NCI-H1092 treated with DMSO at 0.1 percent for 48 hours (cell line): ENCODE results near the gene CAMK2D.
"Not testable (repeated sequence)": the region's sequence is repeated elsewhere in the genome, so short reads cannot be mapped to it uniquely, and the experiment has no call there.

ENCODE experiments used
- DNase-seq: peaks from one replicate; lab custom pipeline; 2025; lab: John Stamatoyannopoulos, UW

The CAMK2D gene

DNA sequence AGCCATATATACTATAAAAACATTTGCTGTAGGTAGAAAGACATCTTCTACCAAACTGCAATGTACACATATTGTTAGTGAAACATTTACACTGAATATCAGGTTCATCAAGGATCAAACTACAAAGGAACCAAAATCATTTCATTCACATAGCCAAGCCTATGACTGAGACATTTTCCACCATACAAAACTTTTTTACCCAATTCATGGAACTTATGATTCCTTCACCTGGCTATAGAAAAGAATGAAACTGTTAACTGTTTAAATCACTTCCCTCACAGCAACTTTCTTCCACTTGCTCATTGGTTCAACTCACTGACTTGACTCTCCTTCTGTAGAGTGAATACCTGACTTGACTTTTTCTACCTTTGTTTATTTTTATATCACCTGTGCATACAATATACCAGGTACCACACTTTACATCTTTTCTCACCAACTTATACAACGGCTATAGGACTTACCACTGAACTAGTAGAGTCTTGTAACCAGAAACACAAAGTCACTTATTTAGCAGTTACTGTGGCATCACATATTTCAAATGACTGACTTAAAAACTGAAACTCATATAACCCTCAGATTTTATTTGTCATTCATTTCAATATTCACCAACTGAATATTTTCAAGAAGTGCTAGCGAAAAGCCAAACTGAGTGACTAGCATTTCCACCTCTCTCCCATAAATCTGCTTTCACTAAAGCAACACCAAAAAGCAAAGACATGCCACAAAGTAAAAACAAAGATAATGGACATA lies 30.9 kb downstream of the CAMK2D start:
- DNase-seq, result no peak

DNA sequence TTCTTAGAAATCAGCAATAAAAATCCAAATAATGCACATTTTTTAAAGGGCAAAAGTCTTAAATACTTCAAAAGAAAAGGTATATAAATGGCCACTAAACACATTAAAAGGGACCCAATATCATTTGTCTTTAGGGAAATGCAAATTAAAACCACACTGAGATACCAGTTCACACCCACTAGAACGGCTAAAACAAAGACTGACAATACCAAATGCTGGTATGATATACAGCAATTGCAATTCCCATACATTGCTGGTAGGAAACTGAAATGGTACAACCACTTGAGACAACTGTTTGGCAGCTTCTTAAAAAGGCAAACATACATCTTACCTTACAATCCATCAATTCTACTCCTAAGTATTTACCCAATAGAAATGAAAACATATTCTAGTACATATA lies 33.7 kb downstream of the CAMK2D start:
- no peak for DNase-seq

DNA sequence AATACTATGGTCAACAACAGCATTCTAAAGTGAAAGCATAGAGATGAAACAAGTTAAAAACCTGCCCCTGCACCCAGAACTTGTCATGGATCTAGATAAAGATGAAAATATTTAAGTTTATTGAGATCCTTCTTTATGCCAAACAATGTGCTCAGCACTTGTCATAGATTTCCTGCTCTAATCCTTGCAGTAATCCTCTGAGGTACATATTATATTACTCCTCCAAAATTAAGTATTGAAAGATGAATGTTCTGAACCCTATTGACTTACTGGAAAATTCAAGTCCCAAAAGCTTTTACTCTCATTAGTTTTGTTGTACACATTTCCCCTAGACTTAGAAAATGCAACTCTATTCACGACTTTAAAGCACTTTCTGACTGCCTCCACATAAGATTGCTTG lies 35.6 kb downstream of the CAMK2D start:
- DNase-seq, result no peak

DNA sequence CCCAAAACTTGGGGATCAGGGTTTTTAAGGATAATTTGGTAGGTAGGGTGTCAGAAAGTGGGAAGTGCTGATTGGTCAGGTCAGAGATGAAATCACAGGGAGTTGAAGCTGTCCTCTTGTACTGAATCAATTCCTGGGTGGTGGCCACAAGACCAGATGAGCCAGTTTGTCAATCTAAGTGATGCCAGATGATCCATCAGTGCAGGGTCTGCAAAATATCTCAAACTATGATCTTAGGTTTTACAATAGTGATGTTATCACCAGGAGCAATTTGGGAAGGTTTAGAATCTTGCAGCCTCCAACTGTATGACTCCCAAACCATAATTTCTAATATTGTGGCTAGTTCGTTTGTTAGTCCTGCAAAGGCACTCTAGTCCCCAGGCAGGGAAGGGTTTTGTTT lies 43.3 kb downstream of the CAMK2D start:
- no peak for DNase-seq

DNA sequence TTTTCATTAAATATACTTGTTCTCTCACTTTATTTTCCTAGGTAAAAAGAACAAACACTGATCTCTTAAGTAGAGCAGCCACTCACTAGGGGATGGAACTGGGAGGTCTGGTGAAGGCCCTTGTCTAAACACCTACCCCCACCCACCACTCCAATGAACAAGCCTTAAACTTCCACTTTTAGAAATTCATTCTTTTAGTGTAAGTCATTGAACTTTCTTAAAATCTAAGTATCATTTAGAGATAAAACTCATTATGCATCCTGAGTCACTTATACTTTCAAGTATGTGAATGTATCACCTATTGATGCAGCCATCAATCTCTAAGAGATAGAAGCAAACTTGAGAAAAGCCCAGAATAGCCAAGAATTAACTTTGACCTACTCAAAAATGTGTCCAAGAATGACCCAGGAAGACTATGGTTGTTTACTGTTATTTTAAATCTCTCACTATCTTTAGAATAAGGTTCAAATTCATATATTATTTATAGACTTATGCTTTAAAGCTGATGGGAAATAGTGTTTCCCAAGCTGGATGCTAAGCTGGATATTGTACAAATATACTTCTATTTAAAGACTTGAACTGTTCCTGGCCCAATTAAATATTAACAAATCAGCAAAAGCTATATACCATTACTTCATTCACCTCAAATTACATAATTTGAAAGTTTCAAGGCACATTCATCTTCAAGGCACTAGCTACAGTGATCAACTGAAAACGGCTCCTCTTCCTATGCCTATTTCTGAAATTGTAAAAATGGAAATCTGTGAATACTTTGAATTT lies 49.5 kb downstream of the CAMK2D start:
- no peak for DNase-seq

DNA sequence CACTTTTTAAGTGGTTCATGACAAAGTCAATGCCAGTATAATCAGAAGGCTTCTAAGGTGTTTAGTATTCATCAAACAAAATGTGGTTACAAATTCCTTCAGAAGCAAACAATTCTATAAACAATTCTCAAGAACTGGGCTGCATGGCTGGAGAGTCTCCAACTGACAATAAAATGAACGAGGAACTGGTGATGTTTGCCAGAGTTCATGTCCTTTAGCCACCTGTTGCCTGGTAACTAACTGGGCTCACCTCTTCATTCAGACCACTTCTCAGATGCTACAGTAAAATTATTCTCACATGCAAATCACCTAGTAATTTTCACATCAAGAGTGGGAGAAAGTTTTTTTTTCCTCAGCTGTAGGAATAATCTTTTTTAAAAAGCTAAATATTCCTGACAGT lies 53.3 kb downstream of the CAMK2D start:
- peak; percentile 30 for DNase-seq

DNA sequence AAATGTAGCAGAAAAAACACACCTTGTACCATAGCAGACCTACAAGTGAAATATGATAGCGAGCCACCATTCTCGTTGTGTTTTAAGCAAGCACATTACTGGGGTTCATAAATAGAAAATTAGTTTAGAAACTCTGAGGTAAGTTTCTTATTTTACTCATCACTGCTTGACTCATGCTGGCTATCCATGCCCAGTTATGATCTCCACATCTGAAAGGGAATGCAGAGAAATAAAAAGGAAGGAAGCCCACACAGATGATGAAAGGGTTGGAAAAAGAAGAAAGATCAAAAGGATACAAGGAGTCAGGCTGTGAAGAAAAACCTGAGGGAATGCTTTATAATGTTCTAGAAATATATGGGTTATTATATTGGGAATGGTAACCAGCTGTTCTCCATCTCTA lies 54.5 kb downstream of the CAMK2D start:
- DNase-seq, result no peak

DNA sequence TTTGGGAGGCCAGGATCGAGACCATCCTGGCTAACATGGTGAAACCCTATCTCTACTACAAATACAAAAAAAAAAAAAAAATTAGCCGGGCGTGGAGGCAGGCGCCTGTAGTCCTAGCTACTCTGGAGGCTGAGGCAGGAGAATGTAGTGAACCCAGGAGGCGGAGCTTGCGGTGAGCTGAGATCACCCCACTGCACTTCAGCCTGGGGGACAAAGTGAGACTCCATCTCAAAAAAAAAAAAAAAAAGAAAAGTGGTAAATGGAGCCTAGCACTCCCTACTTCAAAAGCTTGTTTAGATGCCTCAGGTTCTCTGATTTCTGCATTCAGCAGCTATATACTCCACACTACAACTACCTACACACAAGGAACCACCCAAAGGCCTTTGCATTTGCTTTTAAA lies 56.4 kb downstream of the CAMK2D start:
- DNase-seq, result not testable (repeated sequence)

DNA sequence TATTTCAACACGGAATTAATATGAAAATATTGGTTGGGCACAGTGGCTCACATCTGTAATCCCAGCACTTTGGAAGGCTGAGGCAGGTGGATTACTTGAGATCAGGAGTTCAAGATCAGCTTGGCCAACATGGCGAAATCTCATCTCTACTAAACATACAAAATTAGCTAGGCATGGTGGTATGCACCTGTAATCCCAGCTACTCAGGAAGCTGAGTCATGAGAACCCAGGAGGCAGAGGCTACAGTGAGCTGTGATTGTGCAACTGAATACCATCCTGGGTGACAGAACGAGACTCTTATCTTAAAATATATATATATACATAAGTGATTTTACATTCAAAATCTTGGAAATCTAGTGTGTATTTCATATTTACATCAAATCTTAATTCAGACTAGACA lies 58.9 kb downstream of the CAMK2D start:
- DNase-seq, result not testable (repeated sequence)

DNA sequence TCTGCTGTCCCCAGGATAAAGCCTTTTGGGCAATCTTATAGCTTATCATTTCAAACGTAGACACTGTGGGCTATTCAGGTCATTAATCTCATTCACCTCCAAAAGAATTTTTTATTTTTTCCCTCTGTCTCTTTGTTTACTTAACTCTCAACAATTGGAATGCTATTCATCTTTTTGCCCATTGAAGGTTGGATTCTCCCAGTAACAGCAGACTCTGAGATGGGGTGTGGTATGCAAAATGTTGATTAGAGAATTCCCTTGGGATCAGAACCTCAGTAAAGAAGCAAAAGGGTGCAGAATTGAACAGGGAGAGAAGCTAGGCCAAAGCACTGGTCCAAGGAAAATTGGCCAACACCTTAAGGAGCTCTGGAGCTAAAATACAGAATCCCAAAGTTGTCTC lies 60.4 kb downstream of the CAMK2D start:
- DNase-seq, result no peak

DNA sequence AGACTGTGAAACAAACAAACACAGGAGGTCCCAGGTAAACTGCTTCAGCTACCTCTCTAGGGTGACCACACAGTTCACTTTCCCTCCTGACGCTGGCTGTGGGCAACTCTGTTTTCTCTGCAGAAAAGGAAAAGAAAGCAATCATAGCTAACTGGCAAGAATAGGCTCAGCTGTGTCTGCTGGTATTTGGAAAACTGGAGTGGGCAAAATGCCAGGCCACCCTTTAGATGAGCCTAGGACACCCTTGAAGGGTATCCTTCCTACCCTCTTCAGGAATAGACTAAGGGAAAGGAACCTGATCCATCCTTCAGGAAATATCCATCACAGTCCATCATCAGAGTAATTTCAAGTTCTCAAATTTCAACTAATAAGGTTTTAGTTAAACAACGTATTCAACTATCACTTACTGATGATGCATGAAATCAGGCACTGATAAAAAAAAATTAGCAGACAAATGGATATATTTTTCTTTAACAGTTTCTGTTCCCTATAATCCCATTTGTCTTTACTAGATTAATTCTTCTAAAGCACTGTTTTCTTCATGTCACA lies 60.9 kb downstream of the CAMK2D start:
- no peak for DNase-seq

DNA sequence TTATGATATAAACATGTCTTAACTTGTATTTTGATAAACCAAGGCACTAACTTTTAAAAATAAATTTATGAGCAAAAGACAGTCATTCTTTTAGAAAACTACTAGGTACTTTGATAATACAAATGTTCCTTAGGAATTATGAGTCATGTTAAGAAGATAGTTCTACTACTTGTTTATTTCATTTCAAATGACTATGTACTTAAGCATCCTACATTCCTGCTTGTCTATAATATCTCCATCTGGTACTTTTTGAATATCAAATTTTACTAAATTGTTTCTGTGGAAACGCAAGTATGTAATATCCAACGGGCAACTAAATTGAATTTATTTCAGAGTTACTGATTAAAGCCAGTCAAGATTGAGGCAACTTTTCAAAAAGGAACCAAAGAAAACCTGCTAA lies 61.8 kb downstream of the CAMK2D start:
- DNase-seq, result no peak

DNA sequence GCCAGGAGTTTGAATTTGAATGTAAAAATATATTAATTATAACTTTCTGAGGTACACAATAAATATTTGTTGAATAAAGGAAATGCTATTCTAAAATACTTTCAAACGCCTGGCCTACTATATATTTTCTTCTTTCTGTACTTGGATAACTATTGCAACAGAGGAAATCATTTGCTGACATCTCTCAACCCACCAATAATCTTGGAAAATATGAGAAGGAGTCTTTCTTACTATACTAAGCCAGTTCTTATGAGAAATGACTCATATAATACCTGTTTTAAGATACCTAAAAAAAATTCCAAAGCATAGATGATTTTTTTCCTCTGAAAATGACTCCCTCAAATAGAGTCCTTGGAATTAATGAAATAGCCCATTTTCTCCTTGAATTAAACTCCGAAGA lies 64.1 kb downstream of the CAMK2D start:
- DNase-seq, result no peak

DNA sequence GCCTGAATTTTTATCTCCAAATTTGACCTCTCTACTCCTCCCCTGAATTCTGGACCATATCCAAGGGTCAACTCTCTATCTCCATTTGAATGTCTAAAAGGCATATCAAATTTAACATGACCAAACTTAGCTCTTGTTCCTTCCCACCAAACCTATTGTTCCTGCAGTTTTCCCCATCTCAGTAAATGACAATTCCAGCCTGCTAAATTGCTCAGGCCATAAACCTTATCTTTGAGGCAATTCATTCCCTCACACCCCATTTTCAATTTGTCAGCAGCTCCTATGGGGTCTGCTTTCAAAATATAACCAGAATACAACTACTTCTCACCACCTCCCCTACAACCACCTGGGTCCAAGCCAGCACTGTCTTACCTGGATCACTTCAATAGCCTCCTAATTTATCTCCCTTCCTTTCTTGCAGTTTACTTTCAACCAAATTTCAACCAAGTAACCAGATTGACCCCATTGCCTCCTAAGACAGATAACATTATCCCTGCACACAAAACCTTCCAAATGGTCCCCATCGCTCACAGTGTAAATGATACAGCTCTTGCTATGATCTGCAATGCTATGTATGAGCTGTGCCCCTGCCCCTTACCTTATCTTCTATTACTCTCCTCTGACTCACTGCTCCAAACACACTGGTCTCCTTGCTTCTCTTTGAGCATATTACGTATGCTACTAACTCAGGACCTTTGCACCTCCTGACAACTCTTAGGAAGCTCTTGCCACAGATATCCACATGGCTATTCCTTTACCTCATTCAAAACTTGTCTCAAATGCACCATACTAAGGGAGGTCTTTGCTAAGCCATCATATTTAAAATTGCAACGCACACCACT lies 66.0 kb downstream of the CAMK2D start:
- DNase-seq, result no peak

DNA sequence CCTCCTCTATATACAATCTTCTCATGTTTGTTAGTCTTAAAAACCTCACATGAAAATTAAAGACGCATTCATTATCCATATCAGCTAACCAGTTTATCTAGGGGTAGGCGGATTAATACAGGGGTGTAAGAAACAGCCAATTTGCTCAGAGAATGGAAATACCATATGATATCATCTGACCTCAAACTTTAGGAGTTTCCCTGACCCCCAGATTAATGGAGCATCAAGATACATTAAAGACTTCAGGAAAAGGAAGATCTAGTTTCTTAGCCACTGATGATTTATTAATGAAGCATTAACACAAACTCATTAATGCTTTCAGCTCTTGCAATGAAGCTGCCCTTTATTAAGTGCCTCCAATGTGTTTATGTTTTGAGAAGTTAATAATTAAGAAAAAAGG lies 67.5 kb downstream of the CAMK2D start:
- no peak for DNase-seq

DNA sequence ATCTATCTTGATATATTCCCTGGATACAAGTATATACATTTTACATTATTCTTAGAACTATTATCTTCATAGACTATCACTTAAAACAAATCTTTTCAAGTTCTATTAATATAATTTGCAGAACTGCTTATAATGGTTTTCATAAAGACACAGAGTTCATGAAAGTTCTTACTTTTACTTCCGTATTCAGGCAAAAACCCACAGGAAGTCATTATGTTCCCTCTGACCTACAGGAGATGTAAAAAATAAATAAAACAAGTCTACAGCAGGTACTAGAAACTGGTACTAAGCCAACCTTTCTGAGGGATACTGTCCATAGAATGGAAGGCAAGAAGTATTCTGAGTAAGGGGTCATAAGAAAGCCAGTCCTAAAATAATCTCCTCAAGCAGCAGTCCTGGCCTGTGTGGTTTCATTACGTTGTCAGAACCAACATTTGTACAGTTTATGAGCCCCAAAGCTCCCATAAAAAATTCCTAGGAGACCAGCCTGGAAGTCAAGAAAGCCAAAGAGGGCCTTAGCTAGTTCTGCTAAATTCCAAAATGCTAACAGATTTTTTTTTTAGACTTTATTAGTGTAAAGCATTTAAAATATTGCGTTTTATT lies 68.6 kb downstream of the CAMK2D start:
- DNase-seq, result no peak

DNA sequence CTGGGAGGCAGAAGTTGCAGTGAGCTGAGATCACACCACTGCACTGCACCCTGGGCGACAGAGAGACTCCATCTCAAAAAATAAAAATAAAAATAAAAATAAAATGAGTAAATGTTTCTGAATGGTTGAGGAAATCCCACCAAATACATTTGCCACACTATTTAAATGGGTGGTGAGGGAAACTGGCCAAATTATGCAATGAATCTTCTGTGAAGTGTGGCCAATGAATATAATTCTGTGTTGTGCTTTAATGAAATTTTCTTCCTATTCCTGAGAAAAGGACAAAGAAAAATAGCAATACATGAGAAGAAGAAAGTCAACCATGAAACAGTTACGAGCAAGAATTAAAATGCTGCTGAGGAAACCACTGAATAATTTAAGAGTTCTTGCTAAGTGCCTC lies 69.9 kb downstream of the CAMK2D start:
- DNase-seq, result no peak

DNA sequence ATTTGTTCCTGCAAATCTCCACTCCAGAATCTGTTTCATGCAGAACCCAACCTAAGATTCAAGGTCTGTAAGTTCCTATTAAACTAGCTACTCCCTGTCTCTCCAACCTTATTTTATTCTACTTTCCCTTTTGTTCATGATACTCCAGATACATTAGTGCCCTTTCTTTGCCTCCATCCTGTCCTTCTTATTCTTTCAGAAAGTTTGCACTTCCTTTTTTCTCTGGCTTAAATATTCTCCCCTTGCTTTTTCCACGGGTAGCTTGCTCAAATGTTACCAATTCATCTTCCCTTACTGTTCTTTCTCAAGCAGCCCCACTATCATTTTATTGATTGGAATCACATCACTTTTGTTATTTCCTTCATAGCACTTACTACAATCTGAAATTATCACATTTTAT lies 72.1 kb downstream of the CAMK2D start:
- no peak for DNase-seq

DNA sequence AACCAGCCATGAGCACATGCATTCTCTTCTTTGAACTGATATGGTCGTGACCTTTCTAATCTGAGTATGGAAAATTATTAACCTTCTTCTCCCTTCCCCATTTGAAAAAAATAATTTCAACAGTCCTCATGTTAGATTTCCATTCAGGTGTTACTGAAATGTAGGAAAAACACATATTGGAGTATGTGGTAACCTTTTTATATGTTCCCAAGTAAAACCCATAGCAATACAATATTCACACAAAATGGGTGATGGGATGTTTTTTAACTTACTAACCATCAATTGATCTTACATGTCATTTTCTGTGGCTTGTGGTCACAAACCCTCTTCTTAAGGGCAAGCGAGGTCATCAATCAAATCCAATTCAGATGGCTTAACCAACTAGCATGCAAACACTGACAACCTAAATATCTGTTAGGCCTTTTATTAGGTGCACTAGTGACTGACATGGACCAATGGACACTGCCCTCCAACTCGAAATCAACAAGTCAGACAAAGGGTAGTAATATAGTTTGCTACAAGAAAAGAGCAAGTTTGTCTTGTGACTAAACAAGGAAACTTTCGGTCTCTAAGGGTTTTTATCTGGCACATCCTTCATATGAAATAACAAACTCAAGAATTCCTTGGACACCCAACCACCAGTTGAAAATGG lies 74.3 kb downstream of the CAMK2D start:
- DNase-seq, result no peak

DNA sequence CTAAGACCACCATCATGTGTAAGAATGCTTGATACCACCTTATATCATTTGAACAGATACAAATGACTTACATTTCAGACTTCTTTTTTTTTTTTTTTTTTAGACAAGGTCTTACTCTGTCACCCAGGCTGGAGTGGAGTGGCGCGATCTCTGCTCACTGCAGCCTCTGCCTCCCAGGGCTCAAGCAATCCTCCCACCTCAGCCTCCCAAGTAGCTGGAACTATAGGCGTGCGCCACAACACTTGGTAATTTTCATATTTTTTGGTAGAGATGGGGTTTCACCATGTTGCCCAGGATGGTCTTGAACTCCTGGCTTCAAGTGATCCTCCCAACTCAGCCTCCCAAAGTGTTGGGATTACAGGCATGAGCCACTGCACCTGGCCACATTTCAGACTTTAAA lies 76.4 kb downstream of the CAMK2D start:
- not testable (repeated sequence) for DNase-seq

DNA sequence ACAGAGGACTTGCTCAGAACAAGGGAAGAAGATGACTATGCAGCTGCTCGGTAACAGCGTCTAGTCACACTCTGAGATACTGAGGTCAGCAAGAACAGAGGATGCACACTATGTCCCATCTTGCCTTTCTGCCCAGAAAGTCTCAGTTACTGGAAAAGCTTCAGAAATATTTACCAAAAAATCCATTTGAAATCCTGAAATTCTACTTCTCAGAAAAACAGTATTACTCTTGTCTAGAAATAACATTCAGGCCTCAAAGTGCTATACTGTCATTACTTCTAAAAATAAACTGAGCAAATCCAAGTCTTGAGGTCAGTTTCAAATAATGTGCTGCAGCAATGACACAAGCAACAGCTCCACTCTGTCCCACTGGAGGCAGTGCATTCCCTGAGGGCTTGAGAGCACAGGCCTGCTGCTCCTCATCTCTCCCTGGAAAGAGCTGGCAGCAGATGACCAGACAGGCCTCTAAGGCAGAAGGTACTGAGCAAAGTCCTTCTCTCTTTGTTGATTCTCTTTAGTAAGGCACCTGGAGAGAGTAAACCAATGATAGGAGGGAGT lies 76.9 kb downstream of the CAMK2D start:
- DNase-seq, result no peak
